Measurements from ENCODE around the gene VPS18.

DNA sequence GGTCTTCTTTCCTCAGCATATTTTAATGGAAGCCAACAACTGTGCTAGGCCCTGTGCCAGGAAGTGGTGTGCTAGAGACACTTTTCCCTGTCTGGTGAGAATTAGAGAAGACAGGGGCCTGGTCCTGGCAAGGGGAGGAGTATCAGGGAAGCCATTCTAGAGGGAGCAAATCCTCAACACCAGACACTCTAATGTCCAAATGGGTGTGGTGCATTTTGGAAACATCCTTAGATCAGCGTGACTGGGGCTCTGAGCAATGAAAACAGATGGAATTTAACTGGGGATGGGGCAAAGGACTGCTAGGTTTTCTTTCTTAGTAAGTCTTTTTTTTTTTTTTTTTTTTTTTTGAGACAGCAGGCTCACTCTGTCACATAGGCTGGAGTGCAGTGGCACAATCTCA is 7.7 kb upstream of the VPS18 start:
- TF ChIP-seq, protein P1, sequence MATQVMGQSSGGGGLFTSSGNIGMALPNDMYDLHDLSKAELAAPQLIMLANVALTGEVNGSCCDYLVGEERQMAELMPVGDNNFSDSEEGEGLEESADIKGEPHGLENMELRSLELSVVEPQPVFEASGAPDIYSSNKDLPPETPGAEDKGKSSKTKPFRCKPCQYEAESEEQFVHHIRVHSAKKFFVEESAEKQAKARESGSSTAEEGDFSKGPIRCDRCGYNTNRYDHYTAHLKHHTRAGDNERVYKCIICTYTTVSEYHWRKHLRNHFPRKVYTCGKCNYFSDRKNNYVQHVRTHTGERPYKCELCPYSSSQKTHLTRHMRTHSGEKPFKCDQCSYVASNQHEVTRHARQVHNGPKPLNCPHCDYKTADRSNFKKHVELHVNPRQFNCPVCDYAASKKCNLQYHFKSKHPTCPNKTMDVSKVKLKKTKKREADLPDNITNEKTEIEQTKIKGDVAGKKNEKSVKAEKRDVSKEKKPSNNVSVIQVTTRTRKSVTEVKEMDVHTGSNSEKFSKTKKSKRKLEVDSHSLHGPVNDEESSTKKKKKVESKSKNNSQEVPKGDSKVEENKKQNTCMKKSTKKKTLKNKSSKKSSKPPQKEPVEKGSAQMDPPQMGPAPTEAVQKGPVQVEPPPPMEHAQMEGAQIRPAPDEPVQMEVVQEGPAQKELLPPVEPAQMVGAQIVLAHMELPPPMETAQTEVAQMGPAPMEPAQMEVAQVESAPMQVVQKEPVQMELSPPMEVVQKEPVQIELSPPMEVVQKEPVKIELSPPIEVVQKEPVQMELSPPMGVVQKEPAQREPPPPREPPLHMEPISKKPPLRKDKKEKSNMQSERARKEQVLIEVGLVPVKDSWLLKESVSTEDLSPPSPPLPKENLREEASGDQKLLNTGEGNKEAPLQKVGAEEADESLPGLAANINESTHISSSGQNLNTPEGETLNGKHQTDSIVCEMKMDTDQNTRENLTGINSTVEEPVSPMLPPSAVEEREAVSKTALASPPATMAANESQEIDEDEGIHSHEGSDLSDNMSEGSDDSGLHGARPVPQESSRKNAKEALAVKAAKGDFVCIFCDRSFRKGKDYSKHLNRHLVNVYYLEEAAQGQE (IDR thresholded peaks at IDR 0.05), result no peak
- TF ChIP-seq RXRA (IDR thresholded peaks at IDR 0.05) (no peak), TAF1 (conservative IDR thresholded peaks at IDR 0.05) (no peak), RAD21 (IDR thresholded peaks at IDR 0.05) (no peak), JUND (IDR thresholded peaks at IDR 0.05) (no peak), YY1 (IDR thresholded peaks at IDR 0.05) (no peak), EGR1 (IDR thresholded peaks at IDR 0.05; ENCODE audit: low read depth in 2 of 2) (no peak), GABPA (IDR thresholded peaks at IDR 0.05 in 1 of 2, conservative IDR thresholded peaks at IDR 0.05 in 1 of 2) (no peak)
- TF ChIP-seq, protein P2, sequence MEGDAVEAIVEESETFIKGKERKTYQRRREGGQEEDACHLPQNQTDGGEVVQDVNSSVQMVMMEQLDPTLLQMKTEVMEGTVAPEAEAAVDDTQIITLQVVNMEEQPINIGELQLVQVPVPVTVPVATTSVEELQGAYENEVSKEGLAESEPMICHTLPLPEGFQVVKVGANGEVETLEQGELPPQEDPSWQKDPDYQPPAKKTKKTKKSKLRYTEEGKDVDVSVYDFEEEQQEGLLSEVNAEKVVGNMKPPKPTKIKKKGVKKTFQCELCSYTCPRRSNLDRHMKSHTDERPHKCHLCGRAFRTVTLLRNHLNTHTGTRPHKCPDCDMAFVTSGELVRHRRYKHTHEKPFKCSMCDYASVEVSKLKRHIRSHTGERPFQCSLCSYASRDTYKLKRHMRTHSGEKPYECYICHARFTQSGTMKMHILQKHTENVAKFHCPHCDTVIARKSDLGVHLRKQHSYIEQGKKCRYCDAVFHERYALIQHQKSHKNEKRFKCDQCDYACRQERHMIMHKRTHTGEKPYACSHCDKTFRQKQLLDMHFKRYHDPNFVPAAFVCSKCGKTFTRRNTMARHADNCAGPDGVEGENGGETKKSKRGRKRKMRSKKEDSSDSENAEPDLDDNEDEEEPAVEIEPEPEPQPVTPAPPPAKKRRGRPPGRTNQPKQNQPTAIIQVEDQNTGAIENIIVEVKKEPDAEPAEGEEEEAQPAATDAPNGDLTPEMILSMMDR (IDR thresholded peaks at IDR 0.05; ENCODE audit: low read depth, low read length, missing input control), result no peak
- TF ChIP-seq, protein P3, sequence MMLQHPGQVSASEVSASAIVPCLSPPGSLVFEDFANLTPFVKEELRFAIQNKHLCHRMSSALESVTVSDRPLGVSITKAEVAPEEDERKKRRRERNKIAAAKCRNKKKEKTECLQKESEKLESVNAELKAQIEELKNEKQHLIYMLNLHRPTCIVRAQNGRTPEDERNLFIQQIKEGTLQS (IDR thresholded peaks at IDR 0.05), result no peak
- TF ChIP-seq, protein P4, sequence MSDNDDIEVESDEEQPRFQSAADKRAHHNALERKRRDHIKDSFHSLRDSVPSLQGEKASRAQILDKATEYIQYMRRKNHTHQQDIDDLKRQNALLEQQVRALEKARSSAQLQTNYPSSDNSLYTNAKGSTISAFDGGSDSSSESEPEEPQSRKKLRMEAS (IDR thresholded peaks at IDR 0.05), result no peak
- TF ChIP-seq, protein P5, sequence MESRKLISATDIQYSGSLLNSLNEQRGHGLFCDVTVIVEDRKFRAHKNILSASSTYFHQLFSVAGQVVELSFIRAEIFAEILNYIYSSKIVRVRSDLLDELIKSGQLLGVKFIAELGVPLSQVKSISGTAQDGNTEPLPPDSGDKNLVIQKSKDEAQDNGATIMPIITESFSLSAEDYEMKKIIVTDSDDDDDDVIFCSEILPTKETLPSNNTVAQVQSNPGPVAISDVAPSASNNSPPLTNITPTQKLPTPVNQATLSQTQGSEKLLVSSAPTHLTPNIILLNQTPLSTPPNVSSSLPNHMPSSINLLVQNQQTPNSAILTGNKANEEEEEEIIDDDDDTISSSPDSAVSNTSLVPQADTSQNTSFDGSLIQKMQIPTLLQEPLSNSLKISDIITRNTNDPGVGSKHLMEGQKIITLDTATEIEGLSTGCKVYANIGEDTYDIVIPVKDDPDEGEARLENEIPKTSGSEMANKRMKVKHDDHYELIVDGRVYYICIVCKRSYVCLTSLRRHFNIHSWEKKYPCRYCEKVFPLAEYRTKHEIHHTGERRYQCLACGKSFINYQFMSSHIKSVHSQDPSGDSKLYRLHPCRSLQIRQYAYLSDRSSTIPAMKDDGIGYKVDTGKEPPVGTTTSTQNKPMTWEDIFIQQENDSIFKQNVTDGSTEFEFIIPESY (IDR thresholded peaks at IDR 0.05), result no peak

Measured in liver (tissue), 3 donors.